Measurements from ENCODE around the gene CORO2A.

CORO2A gene

GRCh38 chr9:98182889-98183599 is 9.4 kb downstream of the CORO2A start:
- TF ChIP-seq, protein P1, sequence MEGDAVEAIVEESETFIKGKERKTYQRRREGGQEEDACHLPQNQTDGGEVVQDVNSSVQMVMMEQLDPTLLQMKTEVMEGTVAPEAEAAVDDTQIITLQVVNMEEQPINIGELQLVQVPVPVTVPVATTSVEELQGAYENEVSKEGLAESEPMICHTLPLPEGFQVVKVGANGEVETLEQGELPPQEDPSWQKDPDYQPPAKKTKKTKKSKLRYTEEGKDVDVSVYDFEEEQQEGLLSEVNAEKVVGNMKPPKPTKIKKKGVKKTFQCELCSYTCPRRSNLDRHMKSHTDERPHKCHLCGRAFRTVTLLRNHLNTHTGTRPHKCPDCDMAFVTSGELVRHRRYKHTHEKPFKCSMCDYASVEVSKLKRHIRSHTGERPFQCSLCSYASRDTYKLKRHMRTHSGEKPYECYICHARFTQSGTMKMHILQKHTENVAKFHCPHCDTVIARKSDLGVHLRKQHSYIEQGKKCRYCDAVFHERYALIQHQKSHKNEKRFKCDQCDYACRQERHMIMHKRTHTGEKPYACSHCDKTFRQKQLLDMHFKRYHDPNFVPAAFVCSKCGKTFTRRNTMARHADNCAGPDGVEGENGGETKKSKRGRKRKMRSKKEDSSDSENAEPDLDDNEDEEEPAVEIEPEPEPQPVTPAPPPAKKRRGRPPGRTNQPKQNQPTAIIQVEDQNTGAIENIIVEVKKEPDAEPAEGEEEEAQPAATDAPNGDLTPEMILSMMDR (IDR thresholded peaks at IDR 0.05; ENCODE audit: borderline replicate concordance, control extremely low read depth, extremely low read depth, insufficient read depth, missing control alignments) = no peak
- in situ Hi-C loops (cut with MboI; ENCODE audit: low sequenced_read_pairs, unreplicated experiment) = no loop called here
- no peak for DNase-seq (ENCODE audit: low spot score)

DNA sequence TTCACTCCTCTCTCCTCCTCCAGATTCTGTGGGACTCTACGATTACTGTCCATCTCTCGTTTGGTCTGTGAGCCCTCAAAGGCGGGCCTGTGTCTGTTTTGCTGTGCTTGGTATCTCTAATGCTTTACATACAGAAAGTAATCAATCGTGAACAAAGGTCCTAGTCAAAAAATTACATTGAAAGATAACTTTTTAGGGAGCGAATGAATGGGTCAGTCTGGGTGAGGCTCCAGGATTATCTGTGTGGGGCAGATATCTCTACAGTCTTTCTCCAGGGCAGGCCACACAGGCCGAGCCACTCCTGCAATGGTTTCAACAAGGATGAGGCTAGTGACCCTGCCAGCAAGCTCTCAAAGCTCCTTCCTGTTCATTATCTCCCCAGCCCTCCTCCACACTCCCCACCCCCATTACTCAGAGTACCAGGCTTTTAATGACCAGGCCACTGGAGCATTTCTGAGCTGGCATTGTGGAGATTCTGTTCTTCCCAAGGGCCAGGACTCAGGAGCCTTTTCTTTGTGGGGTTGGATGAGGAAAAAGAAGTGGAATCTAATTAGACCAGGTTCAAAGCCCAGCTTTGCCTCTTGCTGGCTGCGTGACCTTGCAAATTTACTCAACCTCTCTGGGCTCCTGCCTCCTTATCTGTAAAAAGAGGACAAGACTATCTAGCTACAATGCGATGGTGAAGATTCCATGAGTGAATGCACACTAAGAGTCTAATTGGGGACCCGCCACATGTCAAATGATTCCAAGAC is 10.2 kb downstream of the CORO2A start:
- DNase-seq (ENCODE audit: low spot score) = no peak
- in situ Hi-C loops (cut with MboI; ENCODE audit: low sequenced_read_pairs, unreplicated experiment) = no loop called here
- TF ChIP-seq, protein P1 (IDR thresholded peaks at IDR 0.05; ENCODE audit: borderline replicate concordance, control extremely low read depth, extremely low read depth, insufficient read depth, missing control alignments) = no peak

DNA sequence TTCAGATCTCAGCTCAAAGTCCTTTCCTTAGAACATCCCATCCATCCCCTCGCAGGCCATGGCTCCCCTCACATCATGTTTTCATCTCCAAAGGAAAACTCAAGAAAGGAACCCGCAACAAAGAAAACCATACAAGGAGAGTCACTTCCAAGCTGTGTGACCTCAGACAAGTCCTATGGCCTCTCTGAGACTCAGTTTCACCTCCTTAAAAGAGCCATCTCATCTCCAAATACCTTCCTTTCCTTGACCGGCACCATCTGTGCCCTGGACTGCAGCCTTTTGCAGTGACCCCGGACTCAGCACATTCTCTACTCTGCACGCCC is 10.7 kb downstream of the CORO2A start:
- in situ Hi-C loops (cut with MboI; ENCODE audit: low sequenced_read_pairs, unreplicated experiment) = no loop called here
- no peak for DNase-seq (ENCODE audit: low spot score)
- TF ChIP-seq, protein P1 (IDR thresholded peaks at IDR 0.05; ENCODE audit: borderline replicate concordance, control extremely low read depth, extremely low read depth, insufficient read depth, missing control alignments) = no peak

DNA sequence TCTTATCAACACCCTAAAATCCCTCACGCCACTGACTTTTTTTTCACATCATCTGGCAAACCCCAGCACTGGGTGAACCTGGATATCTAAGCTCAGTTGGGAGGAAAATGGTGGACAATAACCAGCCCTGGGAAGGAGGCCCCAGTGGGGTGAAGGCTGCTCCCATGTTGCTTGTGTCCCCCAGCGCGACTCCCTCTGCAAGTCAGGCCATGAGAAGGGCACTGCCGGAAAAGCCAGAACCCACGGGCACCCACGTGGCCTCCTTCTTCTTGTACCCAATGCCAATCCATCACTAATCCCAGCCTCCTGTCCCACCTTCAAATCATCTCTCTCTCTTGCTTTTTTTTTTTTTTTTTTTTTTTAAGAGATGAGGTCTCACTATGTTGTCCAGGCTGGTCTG is 11.4 kb downstream of the CORO2A start:
- DNase-seq (ENCODE audit: low spot score) = no peak
- in situ Hi-C loops (cut with MboI; ENCODE audit: low sequenced_read_pairs, unreplicated experiment) = no loop called here
- TF ChIP-seq, protein P1 (IDR thresholded peaks at IDR 0.05; ENCODE audit: borderline replicate concordance, control extremely low read depth, extremely low read depth, insufficient read depth, missing control alignments) = no peak

- no peak for DNase-seq (ENCODE audit: low spot score)
- in situ Hi-C loops (cut with MboI; ENCODE audit: low sequenced_read_pairs, unreplicated experiment) = no loop called here
- TF ChIP-seq, protein P1 (IDR thresholded peaks at IDR 0.05; ENCODE audit: borderline replicate concordance, control extremely low read depth, extremely low read depth, insufficient read depth, missing control alignments) = no peak
Observed at GRCh38 chr9:98178874-98179850, 13.3 kb downstream of the CORO2A start.

Measured in GM13976 (cell line).